Measurements from ENCODE around the gene NPIPB2.
"Not testable (repeated sequence)": the region's sequence is repeated elsewhere in the genome, so short reads cannot be mapped to it uniquely, and the experiment has no call there.

The NPIPB2 gene

GRCh38 chr16:11941945-11942344 is at the start of gene NPIPB2:
NPIPB2 (minus strand) TSS chr16:11942045; CDS start chr16:11942045, 0 bp downstream.
- not testable (repeated sequence) for DNase-seq

- no peak for DNase-seq
Observed at GRCh38 chr16:11990702-11991390, 49.0 kb upstream of the NPIPB2 start.

GRCh38 chr16:11988258-11988978 is 46.6 kb upstream of the NPIPB2 start:
- no peak for DNase-seq

GRCh38 chr16:11986521-11987057 is 44.7 kb upstream of the NPIPB2 start:
- DNase-seq, result no peak

- no peak for DNase-seq
Observed at GRCh38 chr16:11985250-11985649, 43.4 kb upstream of the NPIPB2 start.

- DNase-seq, result no peak
Observed at GRCh38 chr16:11980136-11980844, 38.4 kb upstream of the NPIPB2 start.

- DNase-seq, result no peak
Observed at GRCh38 chr16:11979013-11979672, 37.3 kb upstream of the NPIPB2 start.

GRCh38 chr16:11978080-11978479 is 36.2 kb upstream of the NPIPB2 start:
- DNase-seq, result no peak

GRCh38 chr16:11977376-11978041 is 35.7 kb upstream of the NPIPB2 start:
- no peak for DNase-seq

- no peak for DNase-seq
Observed at GRCh38 chr16:11976850-11977375, 35.1 kb upstream of the NPIPB2 start.

GRCh38 chr16:11973070-11973469 is 31.2 kb upstream of the NPIPB2 start:
- DNase-seq, result no peak

GRCh38 chr16:11972128-11972527 is 30.3 kb upstream of the NPIPB2 start:
- no peak for DNase-seq

GRCh38 chr16:11970292-11970691 is 28.4 kb upstream of the NPIPB2 start:
- DNase-seq, result not testable (repeated sequence)

GRCh38 chr16:11968577-11968976 is 26.7 kb upstream of the NPIPB2 start:
- DNase-seq, result no peak

- DNase-seq, result no peak
Observed at GRCh38 chr16:11967195-11967911, 25.5 kb upstream of the NPIPB2 start.

- no peak for DNase-seq
Observed at GRCh38 chr16:11966173-11966572, 24.3 kb upstream of the NPIPB2 start.

- DNase-seq, result no peak
Observed at GRCh38 chr16:11964761-11965551, 23.1 kb upstream of the NPIPB2 start, which contains the start of gene TNFRSF17. TNFRSF17 (plus strand) TSS chr16:11965210; CDS start chr16:11965325, 115 bp downstream.

- no peak for DNase-seq
Observed at GRCh38 chr16:11963706-11964105, 21.9 kb upstream of the NPIPB2 start.

GRCh38 chr16:11962978-11963377 is 21.1 kb upstream of the NPIPB2 start:
- DNase-seq, result not testable (repeated sequence)

GRCh38 chr16:11962457-11962856 is 20.6 kb upstream of the NPIPB2 start:
- DNase-seq, result not testable (repeated sequence)

Measured in CD4-positive, alpha-beta T cell treated with Interleukin-4 for 1 hour (primary cell).